Right hindlimb (tissue), 1 donor: Measurements from ENCODE around the gene LAMTOR1.

Experiments used
- DNase-seq: peaks from one replicate; pipeline ENCODE4 v3.0.0-alpha.2; 2018

The LAMTOR1 gene

DNA sequence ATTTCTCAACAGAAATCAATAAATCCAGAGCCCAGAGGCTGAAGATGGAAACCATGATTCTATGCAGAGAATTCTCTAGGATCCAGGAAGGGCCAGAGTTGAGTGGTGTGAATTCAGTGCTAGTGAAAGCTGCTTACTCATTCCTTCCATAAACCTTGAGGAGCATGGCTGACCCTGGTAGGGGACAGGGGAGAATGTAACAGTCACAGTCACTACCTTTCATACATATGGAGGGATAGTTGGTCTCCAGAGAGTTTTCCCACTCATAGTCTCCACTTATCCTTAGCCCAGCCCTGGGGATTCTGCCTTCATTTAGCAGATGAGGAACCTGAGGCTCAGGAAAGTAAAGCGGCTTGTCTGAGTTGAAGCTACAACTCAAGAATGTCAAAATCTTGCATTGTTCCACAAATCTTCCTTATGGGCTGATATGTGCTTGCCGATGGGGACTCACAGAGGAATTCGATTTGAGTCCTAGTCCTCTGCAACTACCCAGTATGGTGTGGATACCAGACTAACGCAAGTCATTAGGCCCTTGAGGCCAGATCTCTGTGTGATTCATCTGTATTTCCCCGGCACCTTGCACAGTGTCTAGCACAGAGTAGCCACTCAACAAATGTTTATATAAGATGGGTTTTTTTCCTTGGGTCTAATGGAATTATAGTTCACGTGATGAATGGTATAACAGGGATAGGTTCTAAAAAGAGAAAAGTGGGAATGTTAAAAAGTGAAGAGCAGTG, 13.1 kb upstream of the LAMTOR1 start:
- no peak for DNase-seq

GRCh38 chr11:72114570-72114969, 11.5 kb upstream of the LAMTOR1 start:
- no peak for DNase-seq

- DNase-seq = no peak
These were observed 10.1 kb upstream of the LAMTOR1 start for GRCh38 chr11:72112978-72113808.

GRCh38 chr11:72112143-72112977, 9.3 kb upstream of the LAMTOR1 start, which contains the start of gene ANAPC15:
TSS of gene ANAPC15 (minus strand) at chr11:72112695. CDS start at chr11:72111276, 1,419 bp downstream.
- DNase-seq = peak; percentile 99

GRCh38 chr11:72111300-72112142, 8.4 kb upstream of the LAMTOR1 start:
- no peak for DNase-seq

DNA sequence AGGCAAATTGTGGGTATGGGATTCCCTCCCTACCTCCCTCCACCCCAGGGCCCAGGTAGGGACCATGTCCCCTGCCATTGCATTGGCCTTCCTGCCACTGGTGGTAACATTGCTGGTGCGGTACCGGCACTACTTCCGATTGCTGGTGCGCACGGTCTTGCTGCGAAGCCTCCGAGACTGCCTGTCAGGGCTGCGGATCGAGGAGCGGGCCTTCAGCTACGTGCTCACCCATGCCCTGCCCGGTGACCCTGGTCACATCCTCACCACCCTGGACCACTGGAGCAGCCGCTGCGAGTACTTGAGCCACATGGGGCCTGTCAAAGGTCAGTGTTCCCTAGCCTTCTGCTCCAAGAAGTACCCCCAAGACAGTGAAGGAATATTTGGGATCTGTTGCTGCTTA, 2.8 kb upstream of the LAMTOR1 start, which contains the start of gene TOMT:
Gene TOMT (plus strand): TSS at position 37 of the 400 bp plus-strand sequence. CDS start 28 bp downstream, at position 65.
- DNase-seq = no peak

DNA sequence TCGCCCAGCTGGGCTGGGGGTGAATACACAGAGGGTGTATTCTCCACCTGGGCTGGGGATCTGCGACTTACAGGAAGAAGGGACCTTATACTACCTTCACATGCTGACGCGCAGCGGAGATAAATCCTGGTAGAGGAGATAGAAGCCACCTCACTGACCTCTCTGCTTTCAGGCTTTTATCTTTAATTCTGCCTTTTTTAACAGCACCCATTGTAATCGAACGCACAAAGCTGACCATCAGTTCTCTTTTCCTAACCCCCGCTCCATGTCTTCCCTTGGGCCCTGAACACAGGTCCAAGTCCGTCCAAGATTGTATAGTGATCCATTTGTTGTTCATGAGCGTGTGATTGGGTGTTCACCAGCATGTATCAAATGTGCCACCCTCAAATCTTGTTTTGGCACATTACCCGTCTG, 664 bp upstream of the LAMTOR1 start:
- DNase-seq = no peak

GRCh38 chr11:72102631-72102945, 509 bp downstream of the LAMTOR1 start:
- no peak for DNase-seq

- DNase-seq = no peak
These were observed 935 bp downstream of the LAMTOR1 start for GRCh38 chr11:72102162-72102561.

- no peak for DNase-seq
These were observed 2.6 kb downstream of the LAMTOR1 start for GRCh38 chr11:72100462-72100861.

- DNase-seq = no peak
These were observed 3.1 kb downstream of the LAMTOR1 start for GRCh38 chr11:72100009-72100408.

DNA sequence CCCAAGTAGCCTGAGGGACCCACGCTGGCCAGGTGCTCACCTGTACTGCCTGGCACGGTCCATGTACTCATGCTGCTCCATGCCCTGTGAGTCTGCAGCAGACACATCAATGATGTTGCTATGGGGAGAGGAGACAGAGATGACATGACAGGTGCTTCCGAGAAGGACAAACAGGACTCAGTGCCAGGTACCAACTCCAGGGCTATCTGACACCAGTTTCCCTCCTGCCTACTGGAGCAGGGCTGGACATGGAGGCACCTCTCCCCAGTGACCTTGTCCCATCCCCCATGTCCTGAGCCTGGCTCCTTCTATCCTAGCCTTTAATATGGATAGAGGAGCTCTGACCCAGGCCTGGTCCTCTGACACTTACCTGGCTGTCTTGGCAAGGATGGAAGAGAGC, 4.4 kb downstream of the LAMTOR1 start:
- DNase-seq = no peak

GRCh38 chr11:72091292-72091691, 11.8 kb downstream of the LAMTOR1 start:
- DNase-seq = peak; percentile 77

GRCh38 chr11:72088076-72088808, 14.9 kb downstream of the LAMTOR1 start:
- DNase-seq = no peak

GRCh38 chr11:72085621-72086351, 17.3 kb downstream of the LAMTOR1 start:
- no peak for DNase-seq

GRCh38 chr11:72084965-72085364, 18.1 kb downstream of the LAMTOR1 start:
- DNase-seq = no peak

GRCh38 chr11:72084076-72084475, 19.0 kb downstream of the LAMTOR1 start:
- no peak for DNase-seq

- DNase-seq = no peak
These were observed 19.7 kb downstream of the LAMTOR1 start for GRCh38 chr11:72083414-72083813.

- no peak for DNase-seq
These were observed 21.2 kb downstream of the LAMTOR1 start for GRCh38 chr11:72081821-72082453.

- DNase-seq = no peak
These were observed 21.9 kb downstream of the LAMTOR1 start for GRCh38 chr11:72081184-72081644.
